Activated CD4-positive, CD25-positive, alpha-beta regulatory T cell treated with anti-CD3 and anti-CD28 coated beads, Interleukin-2, amount 50 U/mL, for 16 hours (primary cell): ENCODE results near the gene HCST.

ENCODE experiments used
- DNase-seq: peaks from one replicate; pipeline ENCODE4 v3.0.0-alpha.2; 2020; ENCODE audit warnings: low read depth, low spot score

Gene HCST

GRCh38 chr19:35937345-35938281, 35.3 kb downstream of the HCST start:
- DNase-seq = no peak

GRCh38 chr19:35938282-35939224, 36.2 kb downstream of the HCST start:
- DNase-seq = no peak

DNA sequence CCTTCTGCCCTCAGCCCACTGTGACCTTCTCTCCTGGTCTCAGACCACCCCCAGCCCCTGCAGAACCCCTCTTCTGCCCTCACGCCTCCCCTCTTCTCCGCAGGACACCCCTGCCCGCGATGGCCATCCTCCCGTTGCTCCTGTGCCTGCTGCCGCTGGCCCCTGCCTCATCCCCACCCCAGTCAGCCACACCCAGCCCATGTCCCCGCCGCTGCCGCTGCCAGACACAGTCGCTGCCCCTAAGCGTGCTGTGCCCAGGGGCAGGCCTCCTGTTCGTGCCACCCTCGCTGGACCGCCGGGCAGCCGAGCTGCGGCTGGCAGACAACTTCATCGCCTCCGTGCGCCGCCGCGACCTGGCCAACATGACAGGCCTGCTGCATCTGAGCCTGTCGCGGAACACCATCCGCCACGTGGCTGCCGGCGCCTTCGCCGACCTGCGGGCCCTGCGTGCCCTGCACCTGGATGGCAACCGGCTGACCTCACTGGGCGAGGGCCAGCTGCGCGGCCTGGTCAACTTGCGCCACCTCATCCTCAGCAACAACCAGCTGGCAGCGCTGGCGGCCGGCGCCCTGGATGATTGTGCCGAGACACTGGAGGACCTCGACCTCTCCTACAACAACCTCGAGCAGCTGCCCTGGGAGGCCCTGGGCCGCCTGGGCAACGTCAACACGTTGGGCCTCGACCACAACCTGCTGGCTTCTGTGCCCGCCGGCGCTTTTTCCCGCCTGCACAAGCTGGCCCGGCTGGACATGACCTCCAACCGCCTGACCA, 37.2 kb downstream of the HCST start:
- no peak for DNase-seq

DNA sequence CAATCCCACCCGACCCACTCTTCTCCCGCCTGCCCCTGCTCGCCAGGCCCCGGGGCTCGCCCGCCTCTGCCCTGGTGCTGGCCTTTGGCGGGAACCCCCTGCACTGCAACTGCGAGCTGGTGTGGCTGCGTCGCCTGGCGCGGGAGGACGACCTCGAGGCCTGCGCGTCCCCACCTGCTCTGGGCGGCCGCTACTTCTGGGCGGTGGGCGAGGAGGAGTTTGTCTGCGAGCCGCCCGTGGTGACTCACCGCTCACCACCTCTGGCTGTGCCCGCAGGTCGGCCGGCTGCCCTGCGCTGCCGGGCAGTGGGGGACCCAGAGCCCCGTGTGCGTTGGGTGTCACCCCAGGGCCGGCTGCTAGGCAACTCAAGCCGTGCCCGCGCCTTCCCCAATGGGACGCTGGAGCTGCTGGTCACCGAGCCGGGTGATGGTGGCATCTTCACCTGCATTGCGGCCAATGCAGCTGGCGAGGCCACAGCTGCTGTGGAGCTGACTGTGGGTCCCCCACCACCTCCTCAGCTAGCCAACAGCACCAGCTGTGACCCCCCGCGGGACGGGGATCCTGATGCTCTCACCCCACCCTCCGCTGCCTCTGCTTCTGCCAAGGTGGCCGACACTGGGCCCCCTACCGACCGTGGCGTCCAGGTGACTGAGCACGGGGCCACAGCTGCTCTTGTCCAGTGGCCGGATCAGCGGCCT, 37.9 kb downstream of the HCST start:
- DNase-seq = no peak

- no peak for DNase-seq
Observed at GRCh38 chr19:35940839-35941238, 38.5 kb downstream of the HCST start.

DNA sequence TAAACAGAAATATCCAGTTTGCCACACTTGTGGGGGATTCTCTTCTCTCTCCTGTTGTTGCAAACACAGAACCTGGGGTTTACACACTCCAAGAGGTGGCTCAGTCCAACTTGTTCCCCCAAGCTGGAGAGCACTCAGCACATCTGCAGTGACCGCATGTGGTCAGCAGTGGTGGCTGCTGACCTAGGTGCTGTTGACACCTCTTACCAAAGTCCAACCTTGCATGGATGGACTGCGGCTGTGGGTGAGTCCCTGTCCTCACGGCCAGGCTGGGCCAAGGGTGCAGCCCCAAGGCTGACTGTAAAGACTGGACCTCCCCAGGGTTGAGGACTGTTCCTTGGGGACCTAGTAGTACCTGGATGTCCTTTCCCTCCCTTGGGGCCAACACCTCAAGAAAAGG, 39.9 kb downstream of the HCST start:
- no peak for DNase-seq

DNA sequence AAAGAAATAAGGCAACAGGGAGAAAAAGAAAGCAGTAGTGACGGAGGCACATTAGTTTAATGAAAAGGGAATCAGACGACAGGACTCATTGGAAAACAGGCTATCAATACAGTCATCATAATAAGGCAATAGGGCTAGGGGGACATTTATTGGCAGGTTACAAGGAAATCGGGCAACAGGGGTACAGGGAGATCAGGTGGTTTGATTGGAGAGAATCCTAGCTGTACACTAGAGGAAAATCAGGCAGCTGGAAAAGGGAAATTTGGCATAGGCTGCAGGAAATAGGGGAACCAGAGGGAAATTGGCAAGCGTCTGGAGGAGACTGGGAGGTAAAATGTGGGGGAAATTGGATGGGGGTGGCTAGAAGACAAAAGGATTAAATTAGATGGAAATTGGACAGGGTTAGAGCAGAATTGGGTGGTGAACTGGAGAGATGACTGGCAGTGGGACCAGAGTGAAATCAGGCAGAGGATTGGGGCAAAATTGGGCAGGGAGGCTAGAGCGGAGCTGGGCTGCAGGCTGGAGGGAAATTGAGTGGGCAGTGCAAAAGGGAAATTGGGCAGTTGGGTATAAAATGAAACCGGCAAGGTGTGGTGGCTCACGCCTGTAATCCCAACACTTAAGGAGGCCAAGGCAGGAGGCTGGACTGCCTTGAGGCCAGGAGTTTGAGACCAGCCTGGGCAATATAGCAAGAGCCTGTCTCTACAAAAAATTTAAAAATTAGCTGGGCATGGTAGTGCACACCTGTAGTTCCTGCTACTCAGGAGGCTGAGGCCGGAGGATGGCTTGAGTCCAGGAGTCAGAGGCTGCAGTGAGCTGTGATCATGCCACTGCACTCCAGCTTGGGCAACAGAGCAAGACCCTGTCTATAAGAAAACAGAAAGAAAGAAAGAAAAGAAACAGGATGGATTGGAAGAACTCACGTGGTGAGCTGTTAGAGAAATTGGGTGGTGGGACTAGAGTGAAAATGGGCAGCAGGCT, 41.3 kb downstream of the HCST start:
- no peak for DNase-seq

DNA sequence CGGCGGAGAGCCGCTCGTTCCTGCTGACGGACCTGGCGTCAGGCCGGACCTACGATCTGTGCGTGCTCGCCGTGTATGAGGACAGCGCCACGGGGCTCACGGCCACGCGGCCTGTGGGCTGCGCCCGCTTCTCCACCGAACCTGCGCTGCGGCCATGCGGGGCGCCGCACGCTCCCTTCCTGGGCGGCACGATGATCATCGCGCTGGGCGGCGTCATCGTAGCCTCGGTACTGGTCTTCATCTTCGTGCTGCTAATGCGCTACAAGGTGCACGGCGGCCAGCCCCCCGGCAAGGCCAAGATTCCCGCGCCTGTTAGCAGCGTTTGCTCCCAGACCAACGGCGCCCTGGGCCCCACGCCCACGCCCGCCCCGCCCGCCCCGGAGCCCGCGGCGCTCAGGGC, 42.2 kb downstream of the HCST start:
- no peak for DNase-seq

DNA sequence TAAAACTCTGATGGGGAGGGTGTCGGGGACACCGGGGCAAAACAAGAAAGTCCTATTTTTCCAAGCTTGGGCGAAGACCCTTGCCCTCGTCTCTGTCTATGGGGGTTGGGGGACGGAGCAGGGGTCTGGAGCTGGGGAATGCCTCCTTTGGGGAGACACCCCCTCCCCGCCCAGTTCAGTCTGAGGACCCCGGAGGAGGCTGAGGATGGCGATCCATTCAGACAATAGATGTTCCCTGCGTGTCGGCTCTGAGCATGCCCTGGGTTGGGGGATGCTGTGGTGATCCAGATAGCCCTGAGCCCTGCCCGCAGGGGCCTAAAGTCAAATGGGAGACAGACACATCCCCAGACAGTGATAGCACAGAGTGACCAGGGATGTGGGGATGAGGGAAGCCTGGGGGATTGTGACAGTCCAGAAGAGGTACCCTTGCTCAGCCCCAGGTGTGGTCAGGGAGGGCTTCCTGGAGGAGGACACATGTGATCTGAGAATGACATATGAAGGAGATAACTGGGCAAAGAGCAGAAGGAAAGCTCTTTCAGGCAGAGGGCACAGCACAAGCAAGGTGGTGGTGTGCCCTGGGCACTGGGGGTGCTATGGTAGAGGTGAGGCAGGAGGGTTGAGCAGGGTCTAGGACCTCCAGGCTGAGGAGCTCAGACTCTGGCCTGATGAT, 42.9 kb downstream of the HCST start:
- DNase-seq = no peak

DNA sequence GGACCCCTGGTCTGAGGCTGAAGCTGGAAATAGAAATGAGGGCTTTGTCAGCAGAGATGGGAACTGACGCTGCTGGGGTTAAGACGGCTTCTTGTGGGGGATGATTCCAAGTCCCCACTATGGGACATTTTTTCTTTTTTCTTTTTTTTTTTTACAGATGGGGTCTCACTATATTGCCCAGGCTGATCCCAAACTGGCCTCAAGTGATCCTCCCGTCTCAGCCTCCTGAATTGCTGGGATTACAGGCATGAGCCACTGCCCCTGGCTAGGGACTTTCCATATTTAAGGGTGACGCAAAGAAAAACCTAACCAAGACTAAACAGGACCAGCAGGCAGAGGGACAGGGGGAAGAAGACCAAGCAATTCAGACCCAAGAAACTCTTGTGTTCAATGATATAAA, 43.9 kb downstream of the HCST start:
- DNase-seq = no peak

DNA sequence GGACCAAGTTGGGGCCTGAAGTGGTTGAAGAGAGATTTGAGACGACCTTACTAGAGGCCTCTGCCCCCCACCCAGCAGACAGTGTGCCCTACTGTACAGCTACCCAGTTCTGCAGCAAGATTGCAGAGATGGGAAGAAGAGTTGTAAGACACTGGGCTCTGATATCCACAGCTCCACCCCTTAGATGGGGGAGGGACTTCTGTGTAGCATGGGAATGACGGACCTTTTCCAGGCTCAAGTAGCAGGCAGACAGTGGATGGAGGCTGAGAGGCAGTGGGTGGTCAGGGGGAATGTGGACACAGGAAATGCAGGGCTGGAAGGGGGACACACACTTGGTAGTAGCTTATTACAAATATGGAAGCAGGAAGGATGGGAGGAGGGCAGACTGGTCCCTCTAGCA, 46.8 kb downstream of the HCST start:
- no peak for DNase-seq
